Measurements from ENCODE around the gene DPP10.

DPP10 gene

DNA sequence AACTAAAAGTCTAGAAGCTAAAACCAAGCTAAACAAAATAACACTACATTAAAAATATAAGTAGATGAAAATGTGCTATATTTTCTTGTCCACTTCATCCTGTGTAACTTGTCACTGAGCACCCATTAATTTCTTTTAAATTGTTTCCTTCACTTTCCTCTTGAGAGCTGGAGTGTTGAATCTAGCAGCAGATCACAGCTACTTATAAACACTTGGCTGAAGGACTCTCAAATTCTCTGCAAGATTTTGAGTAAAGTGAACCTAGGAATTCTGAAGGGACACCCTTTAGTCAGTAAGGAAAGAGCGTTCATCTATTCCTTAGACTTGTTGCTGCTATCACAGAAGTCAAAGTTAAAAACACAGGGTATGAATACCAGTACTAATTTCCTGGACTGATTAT, 1163.9 kb downstream of the DPP10 start:
- no peak for DNase-seq

DNA sequence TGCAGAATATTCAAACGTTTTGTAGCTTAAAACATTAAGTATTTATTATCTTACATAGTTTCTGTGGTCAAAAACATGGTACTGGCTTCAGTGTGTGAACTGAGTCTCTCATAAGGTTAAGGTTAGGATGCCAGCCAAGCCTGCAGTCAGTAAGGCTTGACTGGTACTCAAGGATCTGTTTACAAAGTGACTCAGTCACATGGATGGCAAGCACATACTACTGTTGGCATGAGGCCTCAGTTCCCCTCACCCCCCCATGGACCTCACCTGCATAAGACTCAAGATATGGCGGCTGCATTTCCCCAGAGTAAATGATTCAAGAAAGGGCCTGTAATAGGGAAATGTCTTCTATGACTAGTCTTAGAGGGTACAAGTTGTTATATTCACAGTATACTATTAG, 1167.5 kb downstream of the DPP10 start:
- no peak for DNase-seq

DNA sequence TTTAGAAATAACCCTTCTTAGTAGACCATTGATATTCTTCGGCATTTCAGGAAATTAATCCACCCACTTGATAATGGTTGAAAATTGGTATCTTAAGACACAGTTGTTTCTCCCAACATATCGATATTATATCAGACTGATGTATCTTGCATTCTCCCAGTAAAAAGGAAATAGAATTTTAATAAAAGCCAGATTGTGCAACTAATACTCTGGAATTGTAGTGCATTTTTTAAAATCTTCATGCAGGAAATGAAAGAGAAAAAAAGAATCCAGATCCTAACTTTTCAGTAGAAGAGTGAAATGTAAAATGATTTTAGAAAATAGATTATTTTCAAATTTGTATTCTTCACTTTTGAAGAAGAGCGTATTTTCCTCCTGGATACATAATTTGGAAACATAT, 1168.4 kb downstream of the DPP10 start:
- DNase-seq, result no peak

DNA sequence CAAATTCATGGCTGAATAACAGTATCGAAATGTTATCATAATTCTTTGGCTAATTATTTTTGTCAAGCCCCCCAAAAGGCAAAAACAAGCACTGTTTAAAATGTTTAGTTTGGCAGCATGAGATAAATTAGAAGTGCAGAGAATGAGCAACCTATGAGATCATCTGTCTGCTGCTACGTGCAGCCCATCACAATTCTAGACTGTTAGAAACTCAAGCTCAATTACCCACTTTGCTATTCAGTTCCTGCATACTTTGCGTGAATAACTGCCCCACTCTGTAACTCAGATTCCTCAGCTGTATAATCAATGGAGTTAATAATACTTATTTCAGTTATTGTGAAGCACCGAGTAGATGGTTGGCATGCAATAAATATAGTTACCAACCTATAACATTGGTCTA, 1181.9 kb downstream of the DPP10 start:
- DNase-seq, result no peak

DNA sequence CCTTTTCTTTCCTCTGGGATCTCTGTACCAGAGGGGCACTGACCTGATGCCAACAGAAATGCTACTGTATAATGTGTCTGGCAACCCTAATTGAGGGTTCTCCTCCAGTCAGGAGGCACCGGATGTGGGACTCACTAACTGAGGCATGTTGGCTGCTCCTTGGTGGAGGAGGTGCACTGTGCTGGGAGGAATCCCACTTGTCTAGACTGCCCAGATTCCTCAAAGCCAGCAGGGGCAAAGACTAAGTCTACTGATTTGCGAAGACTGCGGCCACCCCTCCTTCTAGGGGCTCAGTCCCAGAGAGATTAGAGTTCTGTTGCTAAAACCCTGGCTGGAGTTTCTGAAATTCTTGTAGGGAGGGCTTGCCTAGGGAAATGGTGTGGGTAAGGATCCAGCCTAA, 1192.1 kb downstream of the DPP10 start:
- DNase-seq, result no peak

DNA sequence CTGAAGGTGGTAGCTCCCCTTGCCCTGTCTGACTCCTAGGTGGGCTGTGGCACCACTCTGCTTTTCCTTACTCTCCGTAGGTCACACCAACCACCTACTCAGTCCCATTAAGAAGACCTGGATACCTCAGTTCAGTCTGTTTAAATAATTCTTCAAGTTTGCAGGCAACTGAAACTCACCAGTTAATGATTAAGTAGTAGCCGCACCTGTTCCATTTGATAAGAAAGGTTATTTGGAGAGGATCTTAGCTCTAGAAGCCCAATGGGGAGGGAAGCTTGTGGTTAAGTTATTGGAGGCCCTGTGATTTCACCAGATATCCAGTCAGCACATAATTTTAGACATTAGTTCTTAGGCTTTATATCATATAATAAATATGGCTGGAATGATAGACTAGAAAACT, 1193.0 kb downstream of the DPP10 start:
- DNase-seq, result no peak

DNA sequence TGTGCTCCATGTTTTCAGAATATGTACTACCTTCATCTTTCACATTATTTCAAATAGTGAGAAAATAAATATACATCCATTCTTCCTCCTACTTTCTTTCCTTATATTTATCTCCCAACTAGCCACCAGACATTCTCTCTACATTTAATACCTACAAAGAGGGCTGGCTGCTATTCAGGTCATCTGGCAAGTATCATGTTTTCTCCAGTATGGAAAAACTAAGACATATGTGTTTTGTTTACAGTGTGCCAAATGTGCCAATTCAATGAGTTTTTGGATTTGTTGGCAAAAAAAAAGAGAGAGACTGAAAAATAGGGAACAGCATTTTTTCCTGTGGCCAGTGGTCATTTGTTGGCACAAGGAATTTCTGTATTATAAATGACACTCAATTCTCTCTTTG, 1207.3 kb downstream of the DPP10 start:
- DNase-seq, result no peak

DNA sequence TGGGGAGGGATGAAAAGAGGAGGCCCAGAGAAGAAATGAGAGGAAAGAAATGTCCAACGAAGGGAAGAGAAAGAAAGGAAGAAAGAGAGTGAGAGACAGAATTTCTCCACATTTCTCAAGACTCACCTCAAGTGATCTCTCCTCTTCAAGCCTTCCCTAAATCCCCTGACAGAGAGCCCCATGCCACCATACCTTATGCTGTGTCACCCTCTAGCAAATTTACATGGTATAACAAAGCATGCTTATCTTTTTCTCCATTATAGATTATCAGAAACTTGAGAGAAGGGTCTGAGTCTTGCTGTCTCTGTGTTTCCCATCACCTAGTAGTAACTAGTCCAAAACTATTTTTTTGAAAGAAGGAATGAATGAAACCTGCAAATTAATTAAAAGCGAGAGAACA, 1208.4 kb downstream of the DPP10 start:
- no peak for DNase-seq

DNA sequence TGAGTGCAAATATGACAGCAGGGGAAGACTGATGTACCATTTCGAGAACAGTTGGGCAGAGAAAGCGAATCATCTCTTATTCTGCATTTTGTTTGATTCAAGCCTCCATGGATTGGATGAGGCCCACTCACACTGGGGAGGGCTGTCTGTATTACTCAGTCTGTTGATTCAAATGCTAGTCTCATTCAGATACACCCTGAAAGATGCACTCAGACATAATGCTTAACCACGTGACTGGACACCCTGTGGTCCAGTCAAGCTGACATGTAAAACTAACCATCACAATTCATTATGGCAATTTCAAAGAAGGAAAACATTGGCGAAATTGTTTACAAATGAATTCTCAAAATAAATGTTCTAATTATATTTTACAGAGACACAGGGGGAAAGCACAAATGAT, 1210.2 kb downstream of the DPP10 start:
- DNase-seq, result no peak

DNA sequence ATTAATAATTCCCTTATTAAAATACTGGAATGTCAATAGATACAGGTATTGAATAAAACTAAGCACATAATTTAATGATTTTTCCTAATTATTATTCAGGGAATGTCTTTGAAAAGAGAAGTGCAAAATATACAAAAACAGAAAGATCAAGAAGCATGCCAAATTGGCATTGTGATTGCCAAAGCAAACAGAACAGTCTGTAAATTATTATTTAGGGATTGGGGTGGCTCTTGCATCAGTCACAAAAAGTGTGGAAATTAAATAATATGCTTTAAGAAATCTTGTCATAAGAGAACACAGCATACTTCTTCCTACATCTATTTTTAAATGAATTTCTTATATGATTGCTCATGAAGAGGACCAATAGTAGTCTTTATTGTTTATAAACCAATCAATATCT, 1211.9 kb downstream of the DPP10 start:
- no peak for DNase-seq

DNA sequence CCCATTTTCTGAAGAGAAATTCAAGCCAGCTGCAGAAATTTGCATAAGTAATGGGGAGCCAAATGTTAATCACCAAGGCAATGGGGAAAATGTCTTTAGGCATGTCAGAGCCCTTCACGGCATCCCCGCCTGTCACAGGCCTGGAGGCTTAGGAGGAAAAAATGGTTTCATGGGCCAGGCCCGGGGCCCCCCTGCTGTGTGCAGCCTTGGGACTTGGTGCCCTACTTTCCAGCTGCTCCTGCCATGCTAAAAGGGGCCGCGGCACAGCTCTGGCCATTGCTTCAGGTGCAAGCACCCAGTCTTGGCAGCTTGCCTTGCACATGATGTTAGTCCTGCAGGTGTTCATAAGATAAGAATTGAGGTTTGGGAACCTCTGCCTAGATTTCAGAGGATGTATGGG, 1235.7 kb downstream of the DPP10 start:
- no peak for DNase-seq

DNA sequence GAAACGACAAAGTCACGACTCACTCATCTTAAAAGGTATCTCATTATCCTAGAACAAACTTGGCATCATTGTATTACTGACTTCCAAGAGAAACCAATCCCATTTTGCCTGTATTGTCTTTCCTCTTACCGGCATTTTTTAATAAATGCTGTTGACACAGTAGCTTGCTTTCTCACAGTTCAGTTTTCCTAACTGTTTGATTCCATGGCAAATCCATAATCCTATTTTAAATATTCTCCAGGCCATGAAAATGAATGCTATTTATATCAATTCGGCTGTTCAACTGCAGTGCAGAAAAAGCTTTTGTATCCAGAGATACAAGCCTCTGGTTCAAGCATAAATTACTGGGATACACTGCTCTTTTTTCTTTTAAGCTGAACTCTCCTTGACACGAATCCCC, 1241.9 kb downstream of the DPP10 start:
- no peak for DNase-seq

DNA sequence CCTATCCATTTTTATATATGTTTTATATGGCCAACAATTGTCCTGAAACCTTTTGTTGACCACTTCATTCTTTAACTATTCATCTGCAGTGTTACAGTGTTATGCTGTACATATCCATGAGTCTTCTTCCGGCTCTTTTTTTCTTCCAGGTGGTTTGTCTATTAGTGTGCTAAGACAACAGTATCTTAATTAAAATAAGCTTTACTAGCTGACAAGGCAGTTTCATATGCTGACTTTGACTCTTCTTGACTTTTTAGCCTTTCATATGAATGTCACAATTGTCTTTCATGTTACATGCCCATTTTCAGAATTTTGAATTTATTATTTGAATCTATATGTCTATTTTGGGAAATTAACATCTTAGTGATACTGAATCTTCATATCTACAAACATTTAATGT, 1249.0 kb downstream of the DPP10 start:
- DNase-seq, result no peak

DNA sequence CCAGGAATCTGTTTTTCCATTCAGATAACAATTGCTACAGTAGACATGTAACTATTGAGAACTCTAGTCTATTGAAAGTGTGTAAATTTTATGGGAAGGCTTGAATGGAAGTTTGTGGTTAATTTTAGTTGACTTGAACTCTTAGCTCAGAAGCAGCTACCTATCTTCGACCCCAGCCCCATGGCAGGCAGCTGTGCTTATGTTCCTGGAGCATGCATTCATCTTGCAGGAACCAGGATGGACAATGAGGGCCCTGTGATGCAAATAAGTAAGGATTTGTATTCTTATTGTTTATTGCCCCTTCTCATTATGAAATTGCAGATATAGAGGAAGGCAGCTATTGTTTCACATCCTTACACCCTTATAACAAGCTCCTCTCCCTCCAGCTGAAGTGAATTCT, 1252.2 kb downstream of the DPP10 start:
- DNase-seq, result no peak

DNA sequence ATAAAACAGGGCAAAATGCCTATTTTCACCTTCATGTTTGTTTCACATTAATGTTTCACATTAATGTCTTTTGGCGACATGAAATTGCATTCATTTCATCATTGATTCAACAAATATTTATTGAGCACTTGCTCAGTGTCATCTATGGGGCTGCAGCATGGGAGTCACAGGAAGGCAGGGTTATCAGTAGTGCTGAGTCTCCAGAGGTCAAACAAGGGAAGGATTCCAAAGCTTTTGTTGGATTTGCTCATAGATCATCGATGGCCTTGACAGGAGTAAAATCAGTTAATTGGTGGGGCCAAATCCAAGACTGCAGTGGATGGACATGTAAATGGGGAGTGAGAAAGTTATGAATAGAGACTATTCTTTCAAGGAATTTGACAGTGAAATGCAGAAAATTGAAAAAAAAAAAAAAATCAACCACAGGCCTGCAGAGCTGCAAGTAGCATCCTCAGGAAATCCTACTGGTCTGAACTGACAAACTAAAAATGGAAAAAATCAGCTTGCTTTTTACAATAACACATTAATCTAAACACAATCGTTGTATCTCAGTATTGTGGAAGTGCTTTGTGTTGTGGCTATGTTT, 1290.8 kb downstream of the DPP10 start:
- DNase-seq, result no peak

DNA sequence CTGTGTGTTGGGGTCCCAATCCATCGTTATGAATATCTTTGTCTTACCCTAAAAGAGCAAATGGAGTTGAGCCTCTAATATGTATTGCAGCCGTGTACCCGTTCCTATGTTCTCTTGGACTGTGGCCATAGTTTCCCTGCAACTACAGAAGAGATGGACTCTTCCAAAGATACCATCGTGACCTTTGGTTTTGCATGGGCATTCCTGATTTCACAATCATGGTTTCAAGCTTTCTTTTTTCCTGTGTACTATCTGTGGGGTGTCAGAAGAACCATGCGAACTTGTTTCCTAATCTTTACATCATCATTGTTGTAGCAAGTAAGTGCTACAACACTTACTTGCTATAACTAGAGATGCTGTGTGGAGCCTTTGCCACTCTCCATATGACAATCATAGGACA, 1295.7 kb downstream of the DPP10 start:
- DNase-seq, result no peak

DNA sequence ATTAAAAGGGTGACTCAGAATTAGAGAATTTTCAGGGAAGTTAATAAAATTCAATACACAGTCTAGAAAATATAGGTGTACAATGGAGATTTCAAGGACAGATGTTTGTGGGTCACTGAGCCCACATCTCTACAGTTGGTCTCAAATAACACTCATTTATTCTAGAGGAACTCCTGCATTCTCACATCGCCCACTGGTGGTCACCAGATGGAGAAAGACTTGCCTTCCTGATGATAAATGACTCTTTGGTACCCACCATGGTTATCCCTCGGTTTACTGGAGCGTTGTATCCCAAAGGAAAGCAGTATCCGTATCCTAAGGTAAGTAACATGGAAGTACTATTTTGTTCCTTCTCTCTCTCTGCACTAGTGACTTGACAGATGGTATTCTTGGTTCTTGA, 1297.1 kb downstream of the DPP10 start:
- DNase-seq, result no peak

DNA sequence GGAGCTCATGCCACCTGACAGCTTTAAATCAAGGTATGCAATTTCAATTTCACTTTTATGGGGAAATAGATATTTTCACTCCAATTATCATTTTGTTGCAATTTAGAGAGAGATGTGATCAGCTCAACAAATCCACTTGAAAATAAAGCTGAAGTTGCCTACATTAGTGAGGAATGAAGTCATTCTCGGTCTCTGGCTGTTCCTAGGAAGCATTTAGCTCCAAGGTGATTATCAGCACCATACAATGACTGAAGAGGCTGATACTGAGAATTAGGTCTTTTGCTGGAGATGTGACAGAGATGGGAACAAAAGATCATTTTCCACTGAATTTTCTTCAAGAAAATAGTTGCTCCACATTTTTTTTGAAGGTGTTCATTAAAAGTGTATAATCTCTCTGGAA, 1303.7 kb downstream of the DPP10 start:
- DNase-seq, result no peak

DNA sequence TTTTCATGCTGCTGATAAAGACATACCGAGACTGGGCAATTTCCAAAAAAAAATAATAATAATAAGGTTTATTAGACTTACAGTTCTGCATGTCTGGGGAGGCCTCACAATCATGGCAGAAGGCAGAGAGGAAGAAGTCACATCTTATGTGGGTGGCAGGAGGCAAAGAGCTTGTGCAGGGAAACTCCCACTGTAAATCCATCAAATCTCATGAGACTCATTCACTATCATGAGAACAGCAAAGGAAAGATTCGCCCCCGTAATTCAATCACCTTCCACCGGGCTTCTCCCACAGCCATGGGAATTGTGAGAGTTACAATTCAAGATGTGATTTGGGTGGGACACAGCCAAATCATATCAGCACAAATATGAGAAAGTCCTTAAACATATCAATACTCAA, 1314.8 kb downstream of the DPP10 start:
- DNase-seq, result no peak

DNA sequence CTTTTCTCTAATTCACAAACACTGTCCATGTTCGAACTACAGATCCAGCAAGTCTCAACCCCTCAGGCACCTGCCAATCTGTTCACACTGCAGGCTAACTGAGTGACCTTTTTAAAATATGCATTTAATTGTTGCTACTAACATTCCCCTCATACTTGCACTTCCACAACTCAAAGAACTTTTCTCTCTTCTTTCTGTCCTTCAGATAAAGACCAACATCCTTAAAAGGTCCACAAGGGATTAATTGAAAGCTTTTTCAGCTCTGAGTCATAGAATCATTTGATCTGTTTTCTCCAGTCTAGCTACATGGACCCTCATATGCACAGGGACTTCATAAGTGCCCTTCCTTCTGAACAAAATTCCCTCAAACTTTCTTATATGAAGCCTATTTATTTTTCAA, 1321.2 kb downstream of the DPP10 start:
- DNase-seq, result no peak

DNA sequence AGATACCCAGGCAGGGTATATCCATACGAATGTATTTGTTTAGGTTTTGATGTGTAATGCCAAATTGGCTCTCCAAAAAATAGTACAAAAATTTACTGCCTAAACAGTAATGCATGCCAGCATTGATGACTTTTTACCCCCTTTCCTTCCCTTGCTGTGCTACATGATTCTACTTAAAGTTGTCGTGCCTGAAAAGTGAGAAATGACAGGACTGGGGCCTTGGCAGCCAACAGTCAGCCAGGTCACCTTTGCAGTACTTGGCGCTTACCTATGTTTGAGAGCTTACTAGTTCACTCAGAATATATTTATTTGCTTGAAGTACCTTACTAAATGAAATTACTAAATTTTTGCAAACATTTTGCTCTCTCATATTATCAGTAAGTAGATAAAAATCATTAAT, 1329.1 kb downstream of the DPP10 start:
- no peak for DNase-seq

DNA sequence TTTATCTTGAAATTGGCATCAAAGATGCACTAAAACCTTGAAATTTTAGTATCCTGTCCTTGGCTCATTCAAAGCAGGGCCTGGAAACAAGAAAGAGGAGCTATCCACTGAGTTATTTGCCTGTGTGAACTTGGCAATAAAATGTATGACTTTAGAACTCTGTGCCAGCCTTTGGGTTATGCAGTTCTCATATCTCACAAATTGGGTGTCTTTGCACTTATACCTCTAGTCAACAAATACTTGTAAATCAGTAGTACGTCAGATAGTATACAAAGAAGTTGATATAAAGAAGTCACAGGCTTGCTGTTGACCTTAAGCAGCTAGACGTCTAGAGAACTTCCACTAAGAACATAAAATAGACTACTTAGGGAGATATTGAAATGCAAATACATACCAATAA, 1331.9 kb downstream of the DPP10 start:
- DNase-seq, result no peak

DNA sequence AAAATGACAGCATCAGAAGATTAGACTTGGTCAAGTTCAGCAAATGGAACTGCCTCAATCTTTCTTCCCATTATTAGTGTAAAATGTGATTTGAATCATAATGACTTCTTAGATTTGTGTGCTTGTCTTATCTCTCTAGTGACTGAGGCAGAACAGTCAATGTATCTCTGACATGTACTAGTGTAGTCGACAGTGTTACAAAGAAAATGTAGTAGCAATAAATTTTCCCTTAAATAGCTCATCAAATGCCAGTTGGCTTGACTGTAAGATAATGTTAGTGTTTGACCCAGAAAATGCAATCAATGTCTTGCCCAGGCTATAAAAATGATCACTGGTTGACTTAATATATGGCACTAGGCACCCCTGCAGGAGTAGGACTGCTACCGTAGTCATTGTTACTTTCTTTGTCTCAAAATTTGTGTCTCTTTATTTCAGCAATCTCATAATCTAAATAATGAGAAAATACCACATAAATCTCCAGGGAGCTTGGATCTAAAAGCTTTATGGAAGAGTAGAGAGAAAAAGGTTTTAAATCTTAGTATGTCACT, 1336.7 kb downstream of the DPP10 start:
- DNase-seq, result no peak

DNA sequence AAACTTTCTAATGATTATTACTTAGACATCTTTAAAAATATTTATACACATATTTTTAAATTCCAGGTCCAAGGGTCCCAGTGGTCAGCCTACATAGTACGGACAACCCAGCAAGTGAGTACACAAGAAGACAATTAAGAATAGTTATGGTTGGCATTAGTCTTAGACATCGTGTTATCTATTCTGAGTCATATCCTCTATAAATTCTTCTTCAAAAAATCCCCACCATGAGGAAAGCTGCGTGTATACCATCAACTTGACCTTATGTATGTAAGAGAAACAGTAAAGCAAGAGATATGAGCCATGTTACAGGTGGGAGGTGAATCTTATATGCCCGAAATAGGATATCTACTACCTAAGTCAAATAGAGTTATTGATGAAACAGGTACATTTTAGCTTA, 1339.8 kb downstream of the DPP10 start:
- no peak for DNase-seq

DNA sequence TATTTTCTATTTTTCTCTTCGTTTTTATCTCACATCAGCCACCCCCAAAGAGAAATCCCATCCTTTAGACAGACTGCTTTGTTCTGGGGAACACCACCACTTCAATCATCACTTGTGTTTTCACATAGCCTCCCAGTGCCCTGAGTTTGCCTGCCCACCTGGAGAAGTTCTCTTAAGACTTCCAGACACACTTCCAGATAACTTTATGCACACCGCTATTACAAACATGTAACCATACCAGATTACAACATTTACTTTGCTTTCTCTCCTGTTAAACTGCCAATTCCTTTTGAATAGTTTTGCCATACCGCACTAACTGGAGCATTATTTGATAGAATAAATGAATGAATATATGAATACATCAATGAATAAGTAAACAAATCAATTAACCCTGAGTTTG, 1353.6 kb downstream of the DPP10 start:
- no peak for DNase-seq

DNA sequence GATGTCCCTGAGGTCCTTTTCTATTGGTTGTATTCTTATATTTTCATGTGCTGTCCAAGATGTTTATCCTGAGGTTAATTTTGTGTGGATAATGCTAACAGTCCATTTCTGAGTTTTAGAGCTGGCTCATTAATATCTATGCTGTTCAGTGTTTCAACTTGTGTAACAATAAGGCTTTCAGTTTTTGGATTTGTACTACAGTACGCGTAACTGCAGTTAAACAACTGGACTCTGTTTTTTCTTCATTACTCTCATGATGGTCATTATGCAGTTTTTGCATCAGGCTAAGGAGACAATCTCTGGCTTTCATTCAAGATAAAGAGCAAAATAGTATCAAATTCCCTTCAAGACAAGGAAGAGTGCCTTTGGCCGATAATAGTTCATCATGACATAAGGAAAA, 1364.8 kb downstream of the DPP10 start:
- no peak for DNase-seq

Measured in NK-92 treated with Interleukin-12 subunit alpha and Interleukin-12 subunit beta, amount 100 ng/mL, for 24 hours (cell line).